ENCODE measurements around the gene ASS1. TPM values are rescaled to one million over a fixed set of nuclear protein-coding genes. Genes with fewer than 3 reads are reported as not detected.

The ASS1 gene
- total RNA-seq, 1 donor from 2014 or later: 117 TPM

DNA sequence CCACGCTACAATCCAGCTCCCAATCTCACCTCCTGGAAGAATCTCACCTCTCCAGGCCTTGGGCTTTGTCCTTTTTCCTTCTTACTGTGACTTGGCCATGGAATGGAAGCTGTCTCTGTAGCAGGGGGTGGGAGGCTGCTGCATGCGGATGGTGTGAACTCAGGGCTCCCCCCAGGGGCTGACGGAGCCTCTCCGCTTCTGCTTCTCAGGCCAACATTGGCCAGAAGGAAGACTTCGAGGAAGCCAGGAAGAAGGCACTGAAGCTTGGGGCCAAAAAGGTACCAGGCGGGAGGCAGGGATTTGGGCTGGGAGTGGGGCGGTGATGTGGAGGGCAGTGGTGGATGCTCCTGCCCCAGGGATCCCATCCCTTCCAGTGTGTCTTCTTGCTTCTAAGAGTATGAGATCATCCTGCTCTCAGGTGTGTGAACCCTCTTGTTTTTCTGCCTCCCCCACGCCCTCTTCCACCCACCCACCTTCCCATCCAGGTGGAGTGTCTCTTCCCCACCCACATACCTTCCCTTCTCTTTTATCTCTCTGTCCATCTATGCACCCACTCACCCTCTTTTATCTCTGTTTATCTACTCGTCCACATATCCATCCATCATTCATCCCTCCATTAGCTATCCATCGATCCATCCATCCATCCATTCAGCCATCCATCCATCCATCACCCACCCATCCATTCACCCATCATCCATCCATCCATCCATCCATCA, 9.5 kb downstream of the ASS1 start:
- H3K9me3 Mint-ChIP-seq (ENCODE audit: unreplicated experiment): no peaks in the 10 kb centered on the region
- Histone ChIP-seq H3K4me2 (ENCODE audit: low read length) (no peak overlapping the region), H3K27ac (ENCODE audit: low read depth, low read length) (no peak overlapping the region), H4K20me1 (ENCODE audit: insufficient read depth, low read length) (peaks cover 4% of the 10 kb centered on the region), H3K36me3 (ENCODE audit: insufficient read depth, low read length) (no peaks in the 10 kb centered on the region), H3K4me3 (ENCODE audit: insufficient read depth, low read depth, low read length) (no peak overlapping the region), H3K9ac (ENCODE audit: low read length) (no peak overlapping the region), H3K4me1 (ENCODE audit: insufficient read depth, low read length) (peaks cover 10% of the 10 kb centered on the region), H3K27me3 (ENCODE audit: insufficient read depth, low read length) (peaks cover 2% of the 10 kb centered on the region), H3K79me2 (ENCODE audit: insufficient read depth, low read length) (no peaks in the 10 kb centered on the region), H3K9me3 (ENCODE audit: insufficient read depth, low read depth, low read length) (peaks cover 5% of the 10 kb centered on the region), H2AFZ (ENCODE audit: low read depth, low read length) (no peak overlapping the region)
- H3K27ac Mint-ChIP-seq (ENCODE audit: unreplicated experiment): no peak overlapping the region
- H3K4me3 Mint-ChIP-seq (ENCODE audit: unreplicated experiment): no peak overlapping the region
- H3K4me1 Mint-ChIP-seq (ENCODE audit: low read depth, unreplicated experiment): peaks cover 33% of the 10 kb centered on the region
- DNase-seq (ENCODE audit: low read depth): no peak
- no peak for TF ChIP-seq EZH2 (IDR thresholded peaks at IDR 0.05; ENCODE audit: insufficient read depth, low read length)
- TF ChIP-seq, protein P1, sequence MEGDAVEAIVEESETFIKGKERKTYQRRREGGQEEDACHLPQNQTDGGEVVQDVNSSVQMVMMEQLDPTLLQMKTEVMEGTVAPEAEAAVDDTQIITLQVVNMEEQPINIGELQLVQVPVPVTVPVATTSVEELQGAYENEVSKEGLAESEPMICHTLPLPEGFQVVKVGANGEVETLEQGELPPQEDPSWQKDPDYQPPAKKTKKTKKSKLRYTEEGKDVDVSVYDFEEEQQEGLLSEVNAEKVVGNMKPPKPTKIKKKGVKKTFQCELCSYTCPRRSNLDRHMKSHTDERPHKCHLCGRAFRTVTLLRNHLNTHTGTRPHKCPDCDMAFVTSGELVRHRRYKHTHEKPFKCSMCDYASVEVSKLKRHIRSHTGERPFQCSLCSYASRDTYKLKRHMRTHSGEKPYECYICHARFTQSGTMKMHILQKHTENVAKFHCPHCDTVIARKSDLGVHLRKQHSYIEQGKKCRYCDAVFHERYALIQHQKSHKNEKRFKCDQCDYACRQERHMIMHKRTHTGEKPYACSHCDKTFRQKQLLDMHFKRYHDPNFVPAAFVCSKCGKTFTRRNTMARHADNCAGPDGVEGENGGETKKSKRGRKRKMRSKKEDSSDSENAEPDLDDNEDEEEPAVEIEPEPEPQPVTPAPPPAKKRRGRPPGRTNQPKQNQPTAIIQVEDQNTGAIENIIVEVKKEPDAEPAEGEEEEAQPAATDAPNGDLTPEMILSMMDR (IDR thresholded peaks at IDR 0.05; ENCODE audit: insufficient read depth, low read depth, low read length): no peak
- peaks cover 13% of the 10 kb centered on the region for H3K36me3 Mint-ChIP-seq (ENCODE audit: low read depth, unreplicated experiment)
- peaks cover 4% of the 10 kb centered on the region for H3K27me3 Mint-ChIP-seq (ENCODE audit: low read depth, unreplicated experiment)
- FAIRE-seq: no peak

DNA sequence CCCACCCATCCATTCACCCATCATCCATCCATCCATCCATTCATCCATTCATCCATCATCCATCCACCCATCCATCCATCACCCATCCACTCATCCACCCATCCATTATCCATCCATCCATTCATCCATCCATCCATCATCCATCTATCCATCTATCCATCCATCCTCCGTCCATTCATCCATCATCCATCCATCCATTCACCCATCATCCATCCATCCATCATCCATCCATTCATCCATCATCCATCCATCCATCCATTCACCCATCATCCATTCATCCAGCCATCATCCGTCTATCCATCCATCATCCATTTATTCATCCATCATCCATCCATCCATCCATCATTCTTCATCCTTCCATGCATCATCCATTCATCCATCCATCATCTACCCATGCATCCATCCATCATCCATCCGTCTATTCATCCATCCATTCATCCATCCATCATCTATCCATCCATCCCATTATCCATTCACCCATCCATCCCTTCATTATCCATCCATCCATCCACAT, 10.1 kb downstream of the ASS1 start:
- no peaks in the 10 kb centered on the region for H3K36me3 ChIP-seq (ENCODE audit: insufficient read depth, low read length)
- Mint-ChIP-seq H3K9me3 (ENCODE audit: unreplicated experiment) (no peaks in the 10 kb centered on the region), H3K27ac (ENCODE audit: unreplicated experiment) (no peak overlapping the region), H3K27me3 (ENCODE audit: low read depth, unreplicated experiment) (peaks cover 6% of the 10 kb centered on the region), H3K4me1 (ENCODE audit: low read depth, unreplicated experiment) (peaks cover 29% of the 10 kb centered on the region), H3K36me3 (ENCODE audit: low read depth, unreplicated experiment) (peaks cover 14% of the 10 kb centered on the region), H3K4me3 (ENCODE audit: unreplicated experiment) (no peak overlapping the region)
- H3K4me3 ChIP-seq (ENCODE audit: insufficient read depth, low read depth, low read length): no peak overlapping the region
- no peak for FAIRE-seq
- peaks cover 4% of the 10 kb centered on the region for H4K20me1 ChIP-seq (ENCODE audit: insufficient read depth, low read length)
- peaks cover 10% of the 10 kb centered on the region for H3K4me1 ChIP-seq (ENCODE audit: insufficient read depth, low read length)
- no peak overlapping the region for H2AFZ ChIP-seq (ENCODE audit: low read depth, low read length)
- H3K27ac ChIP-seq (ENCODE audit: low read depth, low read length): no peak overlapping the region
- H3K4me2 ChIP-seq (ENCODE audit: low read length): no peak overlapping the region
- H3K9ac ChIP-seq (ENCODE audit: low read length): no peak overlapping the region
- peaks cover 5% of the 10 kb centered on the region for H3K9me3 ChIP-seq (ENCODE audit: insufficient read depth, low read depth, low read length)
- DNase-seq (ENCODE audit: low read depth): no peak
- peaks cover 2% of the 10 kb centered on the region for H3K27me3 ChIP-seq (ENCODE audit: insufficient read depth, low read length)
- TF ChIP-seq EZH2 (IDR thresholded peaks at IDR 0.05; ENCODE audit: insufficient read depth, low read length): no peak
- TF ChIP-seq, protein P1 (IDR thresholded peaks at IDR 0.05; ENCODE audit: insufficient read depth, low read depth, low read length): no peak
- H3K79me2 ChIP-seq (ENCODE audit: insufficient read depth, low read length): no peaks in the 10 kb centered on the region

Measured in astrocyte (in vitro differentiated cells and primary cell).